ENCODE results near the gene PCLO. TPM values are rescaled to one million over a fixed set of nuclear protein-coding genes. Genes with fewer than 3 reads are reported as not detected.

PCLO gene
- total RNA-seq = 0.52 TPM

GRCh38 chr7:83162402-83163256 lies at the start of gene PCLO:
TSS of gene PCLO (minus strand) at chr7:83162884. CDS start at chr7:83162592, 292 bp downstream.
- Histone ChIP-seq H3K36me3 (ENCODE audit: control insufficient read depth in 3 of 3, insufficient read depth in 3 of 3, low read length in 3 of 3) (no peaks in the 10 kb centered on the region), H3K9ac (ENCODE audit: low read depth in 1 of 3, low read length in 3 of 3) (peak within 1 kb of the TSS in 1 of 3 donors; percentile 61), H3K4me3 (ENCODE audit: low read length in 3 of 3) (peak within 1 kb of the TSS; percentile 30 to 63 (median 63)), H3K27ac (ENCODE audit: low read depth, low read length) (no peak within 1 kb of the TSS), H3K9me3 (ENCODE audit: control insufficient read depth in 3 of 3, low read length in 3 of 3) (no peaks in the 10 kb centered on the region), H3K4me1 (ENCODE audit: control insufficient read depth in 3 of 3, insufficient read depth in 3 of 3, low read length in 3 of 3) (peaks cover 0 to 5% (median 5%) of the 10 kb centered on the region in 3 donors), H3K27me3 (ENCODE audit: control insufficient read depth in 3 of 3, insufficient read depth in 3 of 3, low read length in 3 of 3) (peaks cover 3 to 12% (median 9%) of the 10 kb centered on the region in 3 donors)

- Histone ChIP-seq H3K4me3 (ENCODE audit: low read length in 3 of 3) (no peak overlapping the region), H3K27ac (ENCODE audit: low read depth, low read length) (no peak overlapping the region), H3K9ac (ENCODE audit: low read depth in 1 of 3, low read length in 3 of 3) (no peak overlapping the region), H3K27me3 (ENCODE audit: control insufficient read depth in 3 of 3, insufficient read depth in 3 of 3, low read length in 3 of 3) (no peaks in the 10 kb centered on the region), H3K4me1 (ENCODE audit: control insufficient read depth in 3 of 3, insufficient read depth in 3 of 3, low read length in 3 of 3) (no peaks in the 10 kb centered on the region), H3K9me3 (ENCODE audit: control insufficient read depth in 3 of 3, low read length in 3 of 3) (no peaks in the 10 kb centered on the region), H3K36me3 (ENCODE audit: control insufficient read depth in 3 of 3, insufficient read depth in 3 of 3, low read length in 3 of 3) (no peaks in the 10 kb centered on the region)
Observed at GRCh38 chr7:83211685-83212084, 49.0 kb upstream of the PCLO start.

GRCh38 chr7:83210479-83210878 lies 47.8 kb upstream of the PCLO start:
- no peak overlapping the region for H3K9ac ChIP-seq (ENCODE audit: low read depth in 1 of 3, low read length in 3 of 3)
- no peak overlapping the region for H3K27ac ChIP-seq (ENCODE audit: low read depth, low read length)
- no peak overlapping the region for H3K4me3 ChIP-seq (ENCODE audit: low read length in 3 of 3)
- H3K27me3 ChIP-seq (ENCODE audit: control insufficient read depth in 3 of 3, insufficient read depth in 3 of 3, low read length in 3 of 3) = no peaks in the 10 kb centered on the region
- H3K9me3 ChIP-seq (ENCODE audit: control insufficient read depth in 3 of 3, low read length in 3 of 3) = no peaks in the 10 kb centered on the region
- no peaks in the 10 kb centered on the region for H3K4me1 ChIP-seq (ENCODE audit: control insufficient read depth in 3 of 3, insufficient read depth in 3 of 3, low read length in 3 of 3)
- H3K36me3 ChIP-seq (ENCODE audit: control insufficient read depth in 3 of 3, insufficient read depth in 3 of 3, low read length in 3 of 3) = no peaks in the 10 kb centered on the region

GRCh38 chr7:83204715-83205114 lies 42.0 kb upstream of the PCLO start:
- Histone ChIP-seq H3K9me3 (ENCODE audit: control insufficient read depth in 3 of 3, low read length in 3 of 3) (no peaks in the 10 kb centered on the region), H3K4me3 (ENCODE audit: low read length in 3 of 3) (no peak overlapping the region), H3K27ac (ENCODE audit: low read depth, low read length) (no peak overlapping the region), H3K4me1 (ENCODE audit: control insufficient read depth in 3 of 3, insufficient read depth in 3 of 3, low read length in 3 of 3) (no peaks in the 10 kb centered on the region), H3K27me3 (ENCODE audit: control insufficient read depth in 3 of 3, insufficient read depth in 3 of 3, low read length in 3 of 3) (no peaks in the 10 kb centered on the region), H3K9ac (ENCODE audit: low read depth in 1 of 3, low read length in 3 of 3) (no peak overlapping the region), H3K36me3 (ENCODE audit: control insufficient read depth in 3 of 3, insufficient read depth in 3 of 3, low read length in 3 of 3) (no peaks in the 10 kb centered on the region)

- H3K9ac ChIP-seq (ENCODE audit: low read depth in 1 of 3, low read length in 3 of 3) = no peak overlapping the region
- no peaks in the 10 kb centered on the region for H3K27me3 ChIP-seq (ENCODE audit: control insufficient read depth in 3 of 3, insufficient read depth in 3 of 3, low read length in 3 of 3)
- H3K27ac ChIP-seq (ENCODE audit: low read depth, low read length) = no peak overlapping the region
- no peaks in the 10 kb centered on the region for H3K4me1 ChIP-seq (ENCODE audit: control insufficient read depth in 3 of 3, insufficient read depth in 3 of 3, low read length in 3 of 3)
- H3K9me3 ChIP-seq (ENCODE audit: control insufficient read depth in 3 of 3, low read length in 3 of 3) = no peaks in the 10 kb centered on the region
- H3K4me3 ChIP-seq (ENCODE audit: low read length in 3 of 3) = no peak overlapping the region
- no peaks in the 10 kb centered on the region for H3K36me3 ChIP-seq (ENCODE audit: control insufficient read depth in 3 of 3, insufficient read depth in 3 of 3, low read length in 3 of 3)
Observed at GRCh38 chr7:83201355-83201754, 38.7 kb upstream of the PCLO start.

GRCh38 chr7:83190659-83191389 lies 28.1 kb upstream of the PCLO start:
- Histone ChIP-seq H3K27ac (ENCODE audit: low read depth, low read length) (no peak overlapping the region), H3K9ac (ENCODE audit: low read depth in 1 of 3, low read length in 3 of 3) (no peak overlapping the region), H3K36me3 (ENCODE audit: control insufficient read depth in 3 of 3, insufficient read depth in 3 of 3, low read length in 3 of 3) (no peaks in the 10 kb centered on the region), H3K9me3 (ENCODE audit: control insufficient read depth in 3 of 3, low read length in 3 of 3) (no peaks in the 10 kb centered on the region), H3K27me3 (ENCODE audit: control insufficient read depth in 3 of 3, insufficient read depth in 3 of 3, low read length in 3 of 3) (no peaks in the 10 kb centered on the region), H3K4me3 (ENCODE audit: low read length in 3 of 3) (no peak overlapping the region), H3K4me1 (ENCODE audit: control insufficient read depth in 3 of 3, insufficient read depth in 3 of 3, low read length in 3 of 3) (no peaks in the 10 kb centered on the region)

- Histone ChIP-seq H3K36me3 (ENCODE audit: control insufficient read depth in 3 of 3, insufficient read depth in 3 of 3, low read length in 3 of 3) (no peaks in the 10 kb centered on the region), H3K9ac (ENCODE audit: low read depth in 1 of 3, low read length in 3 of 3) (no peak overlapping the region), H3K4me3 (ENCODE audit: low read length in 3 of 3) (no peak overlapping the region), H3K9me3 (ENCODE audit: control insufficient read depth in 3 of 3, low read length in 3 of 3) (peaks cover 0 to 3% (median 0%) of the 10 kb centered on the region in 3 donors), H3K27ac (ENCODE audit: low read depth, low read length) (no peak overlapping the region), H3K27me3 (ENCODE audit: control insufficient read depth in 3 of 3, insufficient read depth in 3 of 3, low read length in 3 of 3) (no peaks in the 10 kb centered on the region), H3K4me1 (ENCODE audit: control insufficient read depth in 3 of 3, insufficient read depth in 3 of 3, low read length in 3 of 3) (no peaks in the 10 kb centered on the region)
Observed at GRCh38 chr7:83178796-83179195, 16.1 kb upstream of the PCLO start.

- Histone ChIP-seq H3K36me3 (ENCODE audit: control insufficient read depth in 3 of 3, insufficient read depth in 3 of 3, low read length in 3 of 3) (no peaks in the 10 kb centered on the region), H3K9ac (ENCODE audit: low read depth in 1 of 3, low read length in 3 of 3) (no peak overlapping the region), H3K27me3 (ENCODE audit: control insufficient read depth in 3 of 3, insufficient read depth in 3 of 3, low read length in 3 of 3) (no peaks in the 10 kb centered on the region), H3K9me3 (ENCODE audit: control insufficient read depth in 3 of 3, low read length in 3 of 3) (peaks cover 0 to under 1% (median 0%) of the 10 kb centered on the region in 3 donors), H3K4me1 (ENCODE audit: control insufficient read depth in 3 of 3, insufficient read depth in 3 of 3, low read length in 3 of 3) (no peaks in the 10 kb centered on the region), H3K27ac (ENCODE audit: low read depth, low read length) (no peak overlapping the region), H3K4me3 (ENCODE audit: low read length in 3 of 3) (no peak overlapping the region)
Observed at GRCh38 chr7:83178066-83178465, 15.4 kb upstream of the PCLO start.

- Histone ChIP-seq H3K9me3 (ENCODE audit: control insufficient read depth in 3 of 3, low read length in 3 of 3) (no peaks in the 10 kb centered on the region), H3K4me3 (ENCODE audit: low read length in 3 of 3) (no peak overlapping the region), H3K9ac (ENCODE audit: low read depth in 1 of 3, low read length in 3 of 3) (no peak overlapping the region), H3K4me1 (ENCODE audit: control insufficient read depth in 3 of 3, insufficient read depth in 3 of 3, low read length in 3 of 3) (no peaks in the 10 kb centered on the region), H3K27me3 (ENCODE audit: control insufficient read depth in 3 of 3, insufficient read depth in 3 of 3, low read length in 3 of 3) (no peaks in the 10 kb centered on the region), H3K27ac (ENCODE audit: low read depth, low read length) (no peak overlapping the region), H3K36me3 (ENCODE audit: control insufficient read depth in 3 of 3, insufficient read depth in 3 of 3, low read length in 3 of 3) (no peaks in the 10 kb centered on the region)
Observed at GRCh38 chr7:83173664-83174063, 11.0 kb upstream of the PCLO start.

GRCh38 chr7:83166781-83167180 lies 4.1 kb upstream of the PCLO start:
- no peaks in the 10 kb centered on the region for H3K36me3 ChIP-seq (ENCODE audit: control insufficient read depth in 3 of 3, insufficient read depth in 3 of 3, low read length in 3 of 3)

More at GRCh38 chr7:83166781-83167180, 4.1 kb upstream of the PCLO start:
- H3K9me3 ChIP-seq (ENCODE audit: control insufficient read depth in 3 of 3, low read length in 3 of 3) = no peaks in the 10 kb centered on the region
- H3K4me1 ChIP-seq (ENCODE audit: control insufficient read depth in 3 of 3, insufficient read depth in 3 of 3, low read length in 3 of 3) = peaks cover 0 to 5% (median 5%) of the 10 kb centered on the region in 3 donors
- H3K9ac ChIP-seq (ENCODE audit: low read depth in 1 of 3, low read length in 3 of 3) = no peak overlapping the region
- peaks cover 3 to 12% (median 3%) of the 10 kb centered on the region in 3 donors for H3K27me3 ChIP-seq (ENCODE audit: control insufficient read depth in 3 of 3, insufficient read depth in 3 of 3, low read length in 3 of 3)
- H3K27ac ChIP-seq (ENCODE audit: low read depth, low read length) = no peak overlapping the region
- no peak overlapping the region for H3K4me3 ChIP-seq (ENCODE audit: low read length in 3 of 3)

Data from skeletal muscle tissue (tissue), 4 donors.